Measurements from ENCODE around the gene ZNF521. TPM values are rescaled to one million over a fixed set of nuclear protein-coding genes. Genes with fewer than 3 reads are reported as not detected.

The ZNF521 gene
- total RNA-seq, 4 donors from 2014 or later = 28.2 to 67.3 (median 53.1) TPM

DNA sequence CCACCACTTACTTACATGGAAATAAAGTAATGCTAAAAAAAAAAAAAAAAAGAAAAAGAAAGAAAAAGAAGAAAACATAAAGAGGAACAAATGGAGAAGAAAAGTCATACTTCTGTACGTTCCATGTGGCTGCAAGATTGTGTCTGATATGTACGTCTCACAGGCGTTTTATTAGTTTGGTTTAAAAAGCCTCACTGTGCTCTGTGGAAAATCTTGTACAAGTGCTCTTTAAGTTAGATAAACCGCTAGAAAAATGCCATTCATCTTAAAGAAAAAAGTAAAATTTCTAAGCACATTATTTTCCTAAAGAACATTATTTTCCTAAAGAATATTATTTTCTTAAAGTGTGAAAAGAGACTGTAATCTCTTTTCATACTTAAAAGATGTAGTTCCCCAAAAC, 165.1 kb downstream of the ZNF521 start:
- intact Hi-C loops (cut with DNase I) = no loop called here

DNA sequence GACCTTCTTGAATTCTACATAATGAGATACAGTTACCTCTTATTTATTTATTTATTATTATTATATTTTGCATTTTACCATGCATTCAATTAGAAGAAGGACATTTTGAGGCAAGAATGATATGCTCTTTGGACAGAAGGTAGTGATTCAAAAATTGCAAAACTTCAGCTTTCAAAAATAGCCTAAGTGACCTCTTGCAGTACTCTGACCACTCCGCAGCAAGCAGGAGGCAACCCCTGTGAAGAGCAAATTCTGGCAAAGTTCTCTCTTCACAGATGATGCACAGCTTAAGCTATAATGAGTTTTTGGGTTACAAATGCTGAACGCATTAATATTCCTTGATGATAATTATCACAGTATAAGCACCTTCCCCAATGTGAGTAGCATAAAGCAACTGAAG, 170.0 kb downstream of the ZNF521 start:
- no peak for DNase-seq
- Histone ChIP-seq H3K27ac (no peak overlapping the region), H3K4me3 (replicated peaks in 1 of 3) (no peak overlapping the region), H3K9me3 (no peaks in the 10 kb centered on the region), H3K36me3 (no peaks in the 10 kb centered on the region), H3K27me3 (no peaks in the 10 kb centered on the region), H3K4me1 (no peaks in the 10 kb centered on the region)
- intact Hi-C loops (cut with DNase I) = no loop called here
- TF ChIP-seq, protein P1, sequence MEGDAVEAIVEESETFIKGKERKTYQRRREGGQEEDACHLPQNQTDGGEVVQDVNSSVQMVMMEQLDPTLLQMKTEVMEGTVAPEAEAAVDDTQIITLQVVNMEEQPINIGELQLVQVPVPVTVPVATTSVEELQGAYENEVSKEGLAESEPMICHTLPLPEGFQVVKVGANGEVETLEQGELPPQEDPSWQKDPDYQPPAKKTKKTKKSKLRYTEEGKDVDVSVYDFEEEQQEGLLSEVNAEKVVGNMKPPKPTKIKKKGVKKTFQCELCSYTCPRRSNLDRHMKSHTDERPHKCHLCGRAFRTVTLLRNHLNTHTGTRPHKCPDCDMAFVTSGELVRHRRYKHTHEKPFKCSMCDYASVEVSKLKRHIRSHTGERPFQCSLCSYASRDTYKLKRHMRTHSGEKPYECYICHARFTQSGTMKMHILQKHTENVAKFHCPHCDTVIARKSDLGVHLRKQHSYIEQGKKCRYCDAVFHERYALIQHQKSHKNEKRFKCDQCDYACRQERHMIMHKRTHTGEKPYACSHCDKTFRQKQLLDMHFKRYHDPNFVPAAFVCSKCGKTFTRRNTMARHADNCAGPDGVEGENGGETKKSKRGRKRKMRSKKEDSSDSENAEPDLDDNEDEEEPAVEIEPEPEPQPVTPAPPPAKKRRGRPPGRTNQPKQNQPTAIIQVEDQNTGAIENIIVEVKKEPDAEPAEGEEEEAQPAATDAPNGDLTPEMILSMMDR (IDR thresholded peaks at IDR 0.05) = no peak
- no peak for TF ChIP-seq POLR2A (IDR thresholded peaks at IDR 0.05)
- 96 to 98% methylated on average over 2 of the region's 2 CpGs for WGBS, 2 donors

More for the DNA sequence above, 165.1 kb downstream of the ZNF521 start:
- no peak for DNase-seq
- Histone ChIP-seq H3K4me1 (no peaks in the 10 kb centered on the region), H3K9me3 (no peaks in the 10 kb centered on the region), H3K27me3 (no peaks in the 10 kb centered on the region), H3K27ac (no peak overlapping the region), H3K4me3 (replicated peaks in 1 of 3) (no peak overlapping the region), H3K36me3 (no peaks in the 10 kb centered on the region)
- 91 to 93% methylated on average over 4 of the region's 4 CpGs for WGBS, 2 donors
- TF ChIP-seq, protein P1 (IDR thresholded peaks at IDR 0.05) = no peak
- TF ChIP-seq POLR2A (IDR thresholded peaks at IDR 0.05) = no peak

DNA sequence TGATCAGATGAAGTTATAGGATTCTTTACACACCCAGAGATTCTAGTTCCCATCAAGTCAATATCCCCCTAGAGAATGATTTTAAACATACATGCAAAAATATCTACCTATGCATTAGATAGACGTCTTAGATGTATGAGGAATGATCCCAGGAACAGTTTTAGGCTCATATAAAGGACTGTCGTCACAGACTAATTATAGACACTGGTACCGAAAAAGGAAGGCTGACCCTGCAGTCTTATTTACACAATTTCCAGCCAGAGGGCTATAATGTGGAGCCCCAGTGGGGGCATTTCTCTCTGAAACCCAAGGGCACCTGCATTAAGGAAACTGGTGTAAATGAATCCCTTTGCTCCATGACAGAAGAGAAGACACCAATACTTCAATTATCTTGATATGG, 170.4 kb downstream of the ZNF521 start:
- intact Hi-C loops (cut with DNase I) = no loop called here
- TF ChIP-seq, protein P1 (IDR thresholded peaks at IDR 0.05) = no peak
- no peak for TF ChIP-seq POLR2A (IDR thresholded peaks at IDR 0.05)
- WGBS, 2 donors = 92 to 94% methylated on average over 3 of the region's 3 CpGs

DNA sequence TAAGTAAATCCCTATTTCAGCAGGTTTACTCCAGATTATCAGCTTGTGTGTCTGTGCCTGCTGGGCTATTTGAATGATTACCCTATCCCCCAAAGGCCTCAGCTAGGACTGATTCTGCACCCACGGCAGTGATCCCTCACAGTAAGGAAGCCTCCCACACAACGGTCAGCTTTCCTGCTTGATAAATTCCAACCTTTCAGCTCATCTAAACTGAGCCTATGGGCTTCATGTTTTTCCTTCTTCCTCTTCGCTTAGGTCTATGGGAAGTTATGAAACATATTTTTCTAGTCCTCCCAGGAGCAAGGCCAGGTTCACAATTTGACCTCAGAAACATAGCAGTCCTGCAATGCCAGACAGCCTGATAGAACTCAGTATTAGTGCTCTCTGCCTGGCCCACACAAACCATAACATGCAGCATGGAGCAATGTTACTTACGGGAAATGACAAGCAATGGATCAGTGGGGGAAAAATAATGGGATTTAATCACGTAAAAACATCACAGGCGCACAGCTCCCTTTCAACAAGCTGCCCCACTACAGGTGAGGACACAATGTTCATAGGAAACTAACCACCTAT, 170.9 kb downstream of the ZNF521 start:
- no peaks in the 10 kb centered on the region for H3K4me1 ChIP-seq
- H3K27me3 ChIP-seq = no peaks in the 10 kb centered on the region
- intact Hi-C loops (cut with DNase I) = no loop called here
- H3K4me3 ChIP-seq (replicated peaks in 1 of 3) = no peak overlapping the region
- 79 to 90% methylated on average over 6 of the region's 6 CpGs for WGBS, 2 donors
- no peak for DNase-seq
- H3K27ac ChIP-seq = no peak overlapping the region
- TF ChIP-seq, protein P1 (IDR thresholded peaks at IDR 0.05) = no peak
- TF ChIP-seq POLR2A (IDR thresholded peaks at IDR 0.05) = no peak
- no peaks in the 10 kb centered on the region for H3K36me3 ChIP-seq
- H3K9me3 ChIP-seq = no peaks in the 10 kb centered on the region

More for the DNA sequence above, 170.4 kb downstream of the ZNF521 start:
- Histone ChIP-seq H3K27me3 (no peaks in the 10 kb centered on the region), H3K4me3 (replicated peaks in 1 of 3) (no peak overlapping the region), H3K9me3 (no peaks in the 10 kb centered on the region), H3K27ac (no peak overlapping the region), H3K36me3 (no peaks in the 10 kb centered on the region), H3K4me1 (no peaks in the 10 kb centered on the region)
- DNase-seq = no peak

DNA sequence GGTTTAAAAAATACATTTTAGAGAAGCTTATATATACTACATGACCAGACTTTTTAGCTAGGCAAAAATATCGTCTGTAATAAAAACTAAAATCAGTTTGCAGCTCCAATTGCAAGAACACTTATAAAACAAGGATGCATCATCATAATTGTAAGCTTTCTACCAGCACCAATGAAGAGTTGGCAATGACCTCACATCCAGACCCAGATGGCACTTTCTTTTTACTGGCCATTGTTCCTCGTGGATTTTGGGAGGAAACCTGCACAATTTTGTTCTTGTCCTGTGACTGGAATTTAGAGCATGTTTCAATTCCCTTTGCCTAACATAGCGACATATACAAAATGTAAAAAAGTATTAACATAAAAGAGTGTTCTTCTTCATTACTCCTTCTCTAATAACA, 174.3 kb downstream of the ZNF521 start:
- DNase-seq = no peak
- no peak overlapping the region for H3K27ac ChIP-seq
- WGBS, 2 donors = 86 to 93% methylated on average over 3 of the region's 3 CpGs

More for the DNA sequence above, 174.3 kb downstream of the ZNF521 start:
- TF ChIP-seq POLR2A (IDR thresholded peaks at IDR 0.05) = no peak
- TF ChIP-seq, protein P1 (IDR thresholded peaks at IDR 0.05) = no peak
- H3K9me3 ChIP-seq = no peaks in the 10 kb centered on the region
- H3K36me3 ChIP-seq = no peaks in the 10 kb centered on the region
- intact Hi-C loops (cut with DNase I) = no loop called here
- no peaks in the 10 kb centered on the region for H3K4me1 ChIP-seq
- no peaks in the 10 kb centered on the region for H3K27me3 ChIP-seq
- no peak overlapping the region for H3K4me3 ChIP-seq (replicated peaks in 1 of 3)

All from thyroid gland (tissue), 4 donors.